ENCODE data around the gene PANK2. TPM values are rescaled to one million over a fixed set of nuclear protein-coding genes. Genes with fewer than 3 reads are reported as not detected.
A peak's percentile ranks its signal among the peaks of the same experiment; 100 is the strongest.

PANK2 gene
- polyA plus RNA-seq, 1 donor (not counting 4 experiments of a cell fraction or from before 2014, with no cell fraction given) = 23.6 TPM

- H4K20me1 ChIP-seq (ENCODE audit: control insufficient read depth, extremely low read depth, insufficient read depth, low read length) = peaks cover 52% of the 10 kb centered on the region
- TF ChIP-seq CTCF (optimal IDR thresholded peaks at IDR 0.05 in 1 of 3, IDR thresholded peaks at IDR 0.05 in 1 of 3, conservative IDR thresholded peaks at IDR 0.05 in 1 of 3; ENCODE audit: extremely low read depth in 1 of 3, insufficient read depth in 2 of 3, low read length in 3 of 3) (no peak), EZH2 (IDR thresholded peaks at IDR 0.05; ENCODE audit: low read length) (no peak)
- peaks cover 30% of the 10 kb centered on the region for H3K4me1 ChIP-seq (ENCODE audit: control insufficient read depth, extremely low read depth, insufficient read depth, low read length)
- dilution Hi-C loops (cut with MboI; ENCODE audit: extremely low pct_ligation_motif_present, low sequenced_read_pairs) = no loop called here
- peaks cover 12% of the 10 kb centered on the region for H3K9me1 ChIP-seq (ENCODE audit: control insufficient read depth, extremely low read depth, insufficient read depth, low read length)
- H3K27me3 ChIP-seq (ENCODE audit: control insufficient read depth, extremely low read depth, insufficient read depth, low read length) = no peaks in the 10 kb centered on the region
- H3K79me2 ChIP-seq (ENCODE audit: control insufficient read depth, insufficient read depth, low read length) = peaks cover 98% of the 10 kb centered on the region
- no peak overlapping the region for H3K4me3 ChIP-seq (ENCODE audit: control insufficient read depth in 2 of 3, extremely low read depth in 1 of 3, insufficient read depth in 2 of 3, low read depth in 1 of 3, low read length in 3 of 3)
- H3K27ac ChIP-seq (ENCODE audit: control insufficient read depth, insufficient read depth, low read length) = peak overlapping the region; percentile 15
- no peak for DNase-seq (ENCODE audit: low read depth, low spot score)
- no peak overlapping the region for H3K4me2 ChIP-seq (ENCODE audit: control insufficient read depth, extremely low read depth, insufficient read depth, low read depth, low read length)
- peaks cover 6 to 12% of the 10 kb centered on the region in 2 experiments for H3K36me3 ChIP-seq (ENCODE audit: control insufficient read depth in 2 of 2, extremely low read depth in 1 of 2, insufficient read depth in 2 of 2, low read length in 2 of 2)
- no peaks in the 10 kb centered on the region for H3K9me3 ChIP-seq (ENCODE audit: control insufficient read depth, low read depth, low read length)
- no peak overlapping the region for H2AFZ ChIP-seq (ENCODE audit: control insufficient read depth, low read length)
- FAIRE-seq = no peak
- H3K9ac ChIP-seq (ENCODE audit: control insufficient read depth, extremely low read depth, insufficient read depth, low read length) = no peak overlapping the region
Observed at GRCh38 chr20:3901028-3901705, 12.0 kb downstream of the PANK2 start.

DNA sequence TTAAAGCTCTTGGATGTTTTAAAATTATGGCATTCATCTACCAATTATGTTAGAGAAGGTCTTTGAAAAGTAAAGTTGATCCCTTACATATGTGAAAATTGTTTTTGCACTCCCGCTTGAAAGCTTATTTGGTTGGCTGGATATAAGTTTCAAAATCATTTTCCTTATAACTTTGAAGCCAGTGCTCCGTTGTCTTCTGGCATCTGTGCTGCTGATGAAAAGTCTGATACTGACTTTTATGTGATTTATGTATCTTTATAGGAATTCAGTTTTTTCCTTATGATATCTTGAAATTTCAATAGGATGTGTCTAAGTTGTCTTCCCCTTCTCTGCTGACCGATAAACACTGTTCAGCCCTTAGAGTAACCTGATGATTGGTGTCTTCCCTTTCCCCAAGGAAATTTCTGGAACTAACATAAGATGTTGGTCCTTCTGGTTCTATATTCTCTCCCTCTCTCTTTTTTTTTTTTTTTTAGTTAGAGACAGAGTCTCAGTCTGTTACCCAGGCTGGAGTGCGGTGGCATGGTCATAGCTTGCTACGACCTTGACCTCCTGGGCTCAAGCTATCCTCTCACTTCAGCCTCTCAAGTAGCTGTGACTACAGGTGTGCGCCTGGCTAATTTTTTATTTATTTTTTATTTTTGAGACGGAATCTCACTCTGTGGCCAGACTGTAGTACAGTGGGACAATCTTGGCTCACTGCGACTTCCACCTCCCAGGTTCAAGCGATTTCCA, 12.7 kb downstream of the PANK2 start:
- H3K79me2 ChIP-seq (ENCODE audit: control insufficient read depth, insufficient read depth, low read length) = peaks cover 98% of the 10 kb centered on the region
- H3K27ac ChIP-seq (ENCODE audit: control insufficient read depth, insufficient read depth, low read length) = peak overlapping the region; percentile 15
- peaks cover 6% of the 10 kb centered on the region for H3K9me1 ChIP-seq (ENCODE audit: control insufficient read depth, extremely low read depth, insufficient read depth, low read length)
- no peak for DNase-seq (ENCODE audit: low read depth, low spot score)
- peaks cover 30% of the 10 kb centered on the region for H3K4me1 ChIP-seq (ENCODE audit: control insufficient read depth, extremely low read depth, insufficient read depth, low read length)
- no peak for FAIRE-seq
- H3K27me3 ChIP-seq (ENCODE audit: control insufficient read depth, extremely low read depth, insufficient read depth, low read length) = no peaks in the 10 kb centered on the region
- H3K9me3 ChIP-seq (ENCODE audit: control insufficient read depth, low read depth, low read length) = no peaks in the 10 kb centered on the region
- TF ChIP-seq EZH2 (IDR thresholded peaks at IDR 0.05; ENCODE audit: low read length) (no peak), CTCF (optimal IDR thresholded peaks at IDR 0.05 in 1 of 3, IDR thresholded peaks at IDR 0.05 in 1 of 3, conservative IDR thresholded peaks at IDR 0.05 in 1 of 3; ENCODE audit: extremely low read depth in 1 of 3, insufficient read depth in 2 of 3, low read length in 3 of 3) (no peak)
- no peak overlapping the region for H2AFZ ChIP-seq (ENCODE audit: control insufficient read depth, low read length)
- dilution Hi-C loops (cut with MboI; ENCODE audit: extremely low pct_ligation_motif_present, low sequenced_read_pairs) = no loop called here
- no peak overlapping the region for H3K4me3 ChIP-seq (ENCODE audit: control insufficient read depth in 2 of 3, extremely low read depth in 1 of 3, insufficient read depth in 2 of 3, low read depth in 1 of 3, low read length in 3 of 3)
- H3K9ac ChIP-seq (ENCODE audit: control insufficient read depth, extremely low read depth, insufficient read depth, low read length) = no peak overlapping the region
- peaks cover 49% of the 10 kb centered on the region for H4K20me1 ChIP-seq (ENCODE audit: control insufficient read depth, extremely low read depth, insufficient read depth, low read length)
- peaks cover 5 to 7% of the 10 kb centered on the region in 2 experiments for H3K36me3 ChIP-seq (ENCODE audit: control insufficient read depth in 2 of 2, extremely low read depth in 1 of 2, insufficient read depth in 2 of 2, low read length in 2 of 2)
- no peak overlapping the region for H3K4me2 ChIP-seq (ENCODE audit: control insufficient read depth, extremely low read depth, insufficient read depth, low read depth, low read length)

Data from keratinocyte (primary cell).